PC-9 (cell line): Measurements from ENCODE around the gene PUM2.

Experiments used
- CTCF ChIP-seq: fragments of 200-600 bp; sonication (generic); conservative IDR thresholded peaks from 2 replicates; pipeline ENCODE4 v1.6.1; 2017; ENCODE audit warnings: mixed run types, antibody characterized with exemption, mild to moderate bottlenecking, moderate library complexity
- EZH2 ChIP-seq: fragments of 200-600 bp; sonication (generic); IDR thresholded peaks from 2 replicates; pipeline ENCODE4 v1.8.0; 2017; ENCODE audit warnings: antibody characterized with exemption, low read depth

DNA sequence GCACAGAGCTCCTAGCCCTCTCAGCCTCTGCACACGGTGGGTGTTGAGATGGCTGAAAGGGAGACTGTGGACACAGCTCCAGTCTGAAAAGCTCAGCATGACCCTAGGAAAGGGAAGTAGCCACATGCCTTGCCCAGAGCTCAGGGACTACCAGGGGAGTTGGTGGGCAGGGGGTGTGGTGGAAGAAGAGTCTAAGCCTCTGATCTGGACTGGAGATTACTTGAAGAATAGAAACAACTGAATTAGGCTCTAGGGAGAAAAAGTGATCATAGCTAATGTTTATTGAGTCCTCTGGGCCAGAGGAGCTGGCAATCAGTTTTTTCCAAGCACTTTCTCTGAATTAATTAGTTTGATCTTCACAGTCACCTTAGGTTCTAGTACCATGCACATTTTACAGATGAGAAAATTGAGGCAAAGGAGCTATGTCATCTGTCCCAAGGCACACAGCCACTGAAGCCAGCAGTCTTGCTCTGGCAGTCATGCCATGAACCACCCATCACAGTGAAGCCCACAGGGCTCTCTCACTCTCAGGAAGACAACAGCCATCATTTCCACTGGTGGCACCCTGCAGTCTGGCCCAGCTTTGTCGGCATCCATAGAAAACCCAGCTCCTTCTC lies 136.0 kb downstream of the PUM2 start:
- TF ChIP-seq CTCF (no peak), EZH2 (no peak)
